Measurements from ENCODE around the gene HLCS.

Gene HLCS

GRCh38 chr21:36743008-36743407 is 223.5 kb downstream of the HLCS start:
- Histone ChIP-seq H3K27me3 (ENCODE audit: control insufficient read depth, insufficient read depth, low read length) (peaks cover 19% of the 10 kb centered on the region), H3K9me3 (ENCODE audit: control insufficient read depth, low read depth, low read length) (no peaks in the 10 kb centered on the region), H3K27ac (ENCODE audit: low read length) (no peak overlapping the region), H3K9ac (ENCODE audit: low read length) (no peak overlapping the region), H3K4me3 (ENCODE audit: low read length) (no peak overlapping the region), H3K36me3 (ENCODE audit: control insufficient read depth, low read depth, low read length) (no peaks in the 10 kb centered on the region), H3K4me1 (ENCODE audit: control insufficient read depth, low read depth, low read length) (no peaks in the 10 kb centered on the region)

GRCh38 chr21:36741506-36741905 is 225.0 kb downstream of the HLCS start:
- Histone ChIP-seq H3K9me3 (ENCODE audit: control insufficient read depth, low read depth, low read length) (no peaks in the 10 kb centered on the region), H3K9ac (ENCODE audit: low read length) (no peak overlapping the region), H3K4me3 (ENCODE audit: low read length) (no peak overlapping the region), H3K36me3 (ENCODE audit: control insufficient read depth, low read depth, low read length) (no peaks in the 10 kb centered on the region), H3K27ac (ENCODE audit: low read length) (no peak overlapping the region), H3K27me3 (ENCODE audit: control insufficient read depth, insufficient read depth, low read length) (peaks cover 10% of the 10 kb centered on the region), H3K4me1 (ENCODE audit: control insufficient read depth, low read depth, low read length) (no peaks in the 10 kb centered on the region)

- Histone ChIP-seq H3K27me3 (ENCODE audit: control insufficient read depth, insufficient read depth, low read length) (no peaks in the 10 kb centered on the region), H3K4me1 (ENCODE audit: control insufficient read depth, low read depth, low read length) (no peaks in the 10 kb centered on the region), H3K9me3 (ENCODE audit: control insufficient read depth, low read depth, low read length) (no peaks in the 10 kb centered on the region), H3K9ac (ENCODE audit: low read length) (no peak overlapping the region), H3K36me3 (ENCODE audit: control insufficient read depth, low read depth, low read length) (no peaks in the 10 kb centered on the region), H3K4me3 (ENCODE audit: low read length) (no peak overlapping the region), H3K27ac (ENCODE audit: low read length) (no peak overlapping the region)
These were observed 227.9 kb downstream of the HLCS start for GRCh38 chr21:36738489-36739126.

GRCh38 chr21:36735724-36736320 is 230.6 kb downstream of the HLCS start:
- Histone ChIP-seq H3K9ac (ENCODE audit: low read length) (no peak overlapping the region), H3K27ac (ENCODE audit: low read length) (no peak overlapping the region), H3K9me3 (ENCODE audit: control insufficient read depth, low read depth, low read length) (no peaks in the 10 kb centered on the region), H3K4me3 (ENCODE audit: low read length) (no peak overlapping the region), H3K4me1 (ENCODE audit: control insufficient read depth, low read depth, low read length) (no peaks in the 10 kb centered on the region), H3K36me3 (ENCODE audit: control insufficient read depth, low read depth, low read length) (no peaks in the 10 kb centered on the region), H3K27me3 (ENCODE audit: control insufficient read depth, insufficient read depth, low read length) (no peaks in the 10 kb centered on the region)

GRCh38 chr21:36735201-36735515 is 231.3 kb downstream of the HLCS start:
- H3K27me3 ChIP-seq (ENCODE audit: control insufficient read depth, insufficient read depth, low read length) = no peaks in the 10 kb centered on the region
- no peaks in the 10 kb centered on the region for H3K36me3 ChIP-seq (ENCODE audit: control insufficient read depth, low read depth, low read length)
- no peak overlapping the region for H3K27ac ChIP-seq (ENCODE audit: low read length)
- no peaks in the 10 kb centered on the region for H3K9me3 ChIP-seq (ENCODE audit: control insufficient read depth, low read depth, low read length)
- H3K4me3 ChIP-seq (ENCODE audit: low read length) = no peak overlapping the region
- no peaks in the 10 kb centered on the region for H3K4me1 ChIP-seq (ENCODE audit: control insufficient read depth, low read depth, low read length)
- no peak overlapping the region for H3K9ac ChIP-seq (ENCODE audit: low read length)

GRCh38 chr21:36734367-36735200 is 231.9 kb downstream of the HLCS start:
- no peaks in the 10 kb centered on the region for H3K27me3 ChIP-seq (ENCODE audit: control insufficient read depth, insufficient read depth, low read length)
- no peak overlapping the region for H3K9ac ChIP-seq (ENCODE audit: low read length)
- no peaks in the 10 kb centered on the region for H3K9me3 ChIP-seq (ENCODE audit: control insufficient read depth, low read depth, low read length)
- H3K4me3 ChIP-seq (ENCODE audit: low read length) = no peak overlapping the region
- H3K4me1 ChIP-seq (ENCODE audit: control insufficient read depth, low read depth, low read length) = no peaks in the 10 kb centered on the region
- H3K27ac ChIP-seq (ENCODE audit: low read length) = no peak overlapping the region
- no peaks in the 10 kb centered on the region for H3K36me3 ChIP-seq (ENCODE audit: control insufficient read depth, low read depth, low read length)

GRCh38 chr21:36733857-36734256 is 232.6 kb downstream of the HLCS start:
- H3K27ac ChIP-seq (ENCODE audit: low read length) = no peak overlapping the region
- no peaks in the 10 kb centered on the region for H3K4me1 ChIP-seq (ENCODE audit: control insufficient read depth, low read depth, low read length)

GRCh38 chr21:36732761-36733160 is 233.7 kb downstream of the HLCS start:
- H3K9ac ChIP-seq (ENCODE audit: low read length) = no peak overlapping the region
- H3K4me3 ChIP-seq (ENCODE audit: low read length) = no peak overlapping the region
- no peaks in the 10 kb centered on the region for H3K9me3 ChIP-seq (ENCODE audit: control insufficient read depth, low read depth, low read length)
- H3K27me3 ChIP-seq (ENCODE audit: control insufficient read depth, insufficient read depth, low read length) = no peaks in the 10 kb centered on the region
- H3K4me1 ChIP-seq (ENCODE audit: control insufficient read depth, low read depth, low read length) = no peaks in the 10 kb centered on the region
- no peaks in the 10 kb centered on the region for H3K36me3 ChIP-seq (ENCODE audit: control insufficient read depth, low read depth, low read length)
- H3K27ac ChIP-seq (ENCODE audit: low read length) = no peak overlapping the region

More at GRCh38 chr21:36733857-36734256, 232.6 kb downstream of the HLCS start:
- Histone ChIP-seq H3K9ac (ENCODE audit: low read length) (no peak overlapping the region), H3K36me3 (ENCODE audit: control insufficient read depth, low read depth, low read length) (no peaks in the 10 kb centered on the region), H3K27me3 (ENCODE audit: control insufficient read depth, insufficient read depth, low read length) (no peaks in the 10 kb centered on the region), H3K9me3 (ENCODE audit: control insufficient read depth, low read depth, low read length) (no peaks in the 10 kb centered on the region), H3K4me3 (ENCODE audit: low read length) (no peak overlapping the region)

- Histone ChIP-seq H3K9ac (ENCODE audit: low read length) (no peak overlapping the region), H3K27me3 (ENCODE audit: control insufficient read depth, insufficient read depth, low read length) (no peaks in the 10 kb centered on the region), H3K4me1 (ENCODE audit: control insufficient read depth, low read depth, low read length) (no peaks in the 10 kb centered on the region), H3K36me3 (ENCODE audit: control insufficient read depth, low read depth, low read length) (no peaks in the 10 kb centered on the region), H3K9me3 (ENCODE audit: control insufficient read depth, low read depth, low read length) (no peaks in the 10 kb centered on the region), H3K27ac (ENCODE audit: low read length) (no peak overlapping the region), H3K4me3 (ENCODE audit: low read length) (no peak overlapping the region)
These were observed 234.3 kb downstream of the HLCS start for GRCh38 chr21:36732217-36732616.

GRCh38 chr21:36730291-36731281 is 235.9 kb downstream of the HLCS start:
- no peaks in the 10 kb centered on the region for H3K36me3 ChIP-seq (ENCODE audit: control insufficient read depth, low read depth, low read length)
- no peak overlapping the region for H3K27ac ChIP-seq (ENCODE audit: low read length)
- no peaks in the 10 kb centered on the region for H3K4me1 ChIP-seq (ENCODE audit: control insufficient read depth, low read depth, low read length)
- H3K4me3 ChIP-seq (ENCODE audit: low read length) = no peak overlapping the region
- no peaks in the 10 kb centered on the region for H3K27me3 ChIP-seq (ENCODE audit: control insufficient read depth, insufficient read depth, low read length)
- H3K9ac ChIP-seq (ENCODE audit: low read length) = no peak overlapping the region
- H3K9me3 ChIP-seq (ENCODE audit: control insufficient read depth, low read depth, low read length) = no peaks in the 10 kb centered on the region

GRCh38 chr21:36729310-36729970 is 237.0 kb downstream of the HLCS start:
- Histone ChIP-seq H3K36me3 (ENCODE audit: control insufficient read depth, low read depth, low read length) (no peaks in the 10 kb centered on the region), H3K9ac (ENCODE audit: low read length) (no peak overlapping the region)

More at GRCh38 chr21:36729310-36729970, 237.0 kb downstream of the HLCS start:
- H3K9me3 ChIP-seq (ENCODE audit: control insufficient read depth, low read depth, low read length) = no peaks in the 10 kb centered on the region
- H3K4me3 ChIP-seq (ENCODE audit: low read length) = no peak overlapping the region
- H3K27me3 ChIP-seq (ENCODE audit: control insufficient read depth, insufficient read depth, low read length) = no peaks in the 10 kb centered on the region
- no peaks in the 10 kb centered on the region for H3K4me1 ChIP-seq (ENCODE audit: control insufficient read depth, low read depth, low read length)
- H3K27ac ChIP-seq (ENCODE audit: low read length) = no peak overlapping the region

All from iPS-18a (cell line).